ENCODE measurements around the gene U2AF2.
"Not testable (repeated sequence)": the region's sequence is repeated elsewhere in the genome, so short reads cannot be mapped to it uniquely, and the experiment has no call there.

U2AF2 gene

DNA sequence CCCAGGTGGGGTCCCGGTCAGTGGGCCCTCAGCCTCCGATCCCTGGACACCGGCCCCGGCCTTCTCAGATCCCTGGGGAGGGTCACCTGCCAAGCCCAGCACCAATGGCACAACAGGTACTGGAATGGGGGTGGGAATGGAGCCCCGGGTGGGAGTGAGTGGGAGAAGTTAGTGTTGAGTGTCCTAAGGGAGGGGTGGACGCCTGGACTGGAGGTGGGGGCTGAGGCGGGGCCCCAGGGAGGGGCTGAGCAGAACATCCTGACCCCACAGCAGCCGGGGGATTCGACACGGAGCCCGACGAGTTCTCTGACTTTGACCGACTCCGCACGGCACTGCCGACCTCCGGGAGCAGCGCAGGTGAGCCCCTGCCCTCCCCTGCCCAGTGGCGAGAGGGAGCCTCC, 37.8 kb downstream of the U2AF2 start:
- DNase-seq = no peak

DNA sequence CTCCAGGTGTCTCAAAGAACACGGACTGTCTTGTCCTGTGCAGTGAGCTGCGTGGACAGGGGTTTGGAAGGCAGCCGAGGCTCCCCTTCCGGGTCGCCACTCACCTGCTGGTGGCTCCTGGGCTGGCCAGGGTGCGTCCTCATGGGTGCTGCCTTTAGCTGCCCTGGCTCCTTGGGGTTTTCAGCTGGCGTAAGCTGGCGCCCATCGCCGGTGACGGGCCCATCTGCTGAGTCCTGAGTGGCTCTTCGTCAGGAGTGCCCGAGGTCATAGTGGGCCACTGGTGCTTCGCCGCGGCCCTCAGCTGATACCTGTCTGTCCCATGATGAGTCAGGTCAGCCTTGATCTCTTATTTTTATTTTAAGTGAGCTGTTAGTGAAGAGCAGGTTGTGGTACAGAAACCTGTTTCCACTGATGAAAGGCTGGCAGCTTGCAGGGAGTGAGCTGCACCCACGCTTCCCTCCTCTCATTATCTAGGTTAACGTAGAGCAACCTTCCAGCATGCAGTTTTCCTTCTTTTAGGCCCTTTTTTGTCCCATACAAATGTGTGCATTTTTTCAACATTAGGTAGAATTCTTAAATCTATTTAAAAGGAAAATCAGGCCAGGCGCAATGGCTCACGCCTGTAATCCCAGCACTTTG, 38.6 kb downstream of the U2AF2 start:
- DNase-seq = no peak

DNA sequence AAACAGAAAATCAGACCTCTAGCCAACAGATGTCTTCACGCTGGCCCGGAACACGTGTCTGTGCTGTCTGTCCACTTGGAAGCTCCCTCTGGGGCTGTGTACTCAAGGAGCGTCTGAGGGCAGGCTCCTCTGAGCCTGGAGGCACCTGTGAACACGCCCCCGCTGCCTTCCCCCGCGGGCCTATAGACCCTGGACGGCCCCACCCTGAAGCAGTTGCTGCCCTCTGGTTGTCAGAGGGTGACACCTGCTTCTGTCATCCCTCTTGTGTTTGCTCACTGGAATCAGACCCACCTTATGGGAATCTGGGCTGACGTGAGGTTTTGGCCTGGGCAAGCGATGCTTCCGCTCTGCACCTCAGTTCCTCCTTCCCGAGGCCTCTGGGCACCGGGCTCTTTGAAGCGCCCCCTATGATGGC, 39.4 kb downstream of the U2AF2 start:
- DNase-seq = no peak

DNA sequence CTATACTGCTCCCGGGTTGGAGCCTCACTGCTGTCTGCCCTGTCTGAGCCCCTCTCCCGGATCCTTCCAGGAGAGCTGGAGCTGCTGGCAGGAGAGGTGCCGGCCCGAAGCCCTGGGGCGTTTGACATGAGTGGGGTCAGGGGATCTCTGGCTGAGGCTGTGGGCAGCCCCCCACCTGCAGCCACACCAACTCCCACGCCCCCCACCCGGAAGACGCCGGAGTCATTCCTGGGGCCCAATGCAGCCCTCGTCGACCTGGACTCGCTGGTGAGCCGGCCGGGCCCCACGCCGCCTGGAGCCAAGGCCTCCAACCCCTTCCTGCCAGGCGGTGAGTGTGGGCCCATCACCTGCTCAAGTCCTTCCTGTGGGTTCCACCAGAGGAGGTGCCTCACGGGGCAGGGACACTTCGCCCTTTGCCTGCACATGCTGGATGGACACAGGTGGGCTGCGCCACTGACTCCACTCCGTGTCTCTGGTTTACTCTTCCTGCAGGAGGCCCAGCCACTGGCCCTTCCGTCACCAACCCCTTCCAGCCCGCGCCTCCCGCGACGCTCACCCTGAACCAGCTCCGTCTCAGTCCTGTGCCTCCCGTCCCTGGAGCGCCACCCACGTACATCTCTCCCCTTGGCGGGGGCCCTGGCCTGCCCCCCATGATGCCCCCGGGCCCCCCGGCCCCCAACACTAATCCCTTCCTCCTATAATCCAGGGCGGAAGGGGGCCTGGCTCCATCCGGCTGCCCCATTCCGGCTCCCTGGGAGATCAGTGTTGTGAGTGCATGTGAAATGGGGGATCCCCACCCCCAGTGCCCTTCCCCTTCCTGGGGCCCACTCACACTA, 40.0 kb downstream of the U2AF2 start:
- no peak for DNase-seq

DNA sequence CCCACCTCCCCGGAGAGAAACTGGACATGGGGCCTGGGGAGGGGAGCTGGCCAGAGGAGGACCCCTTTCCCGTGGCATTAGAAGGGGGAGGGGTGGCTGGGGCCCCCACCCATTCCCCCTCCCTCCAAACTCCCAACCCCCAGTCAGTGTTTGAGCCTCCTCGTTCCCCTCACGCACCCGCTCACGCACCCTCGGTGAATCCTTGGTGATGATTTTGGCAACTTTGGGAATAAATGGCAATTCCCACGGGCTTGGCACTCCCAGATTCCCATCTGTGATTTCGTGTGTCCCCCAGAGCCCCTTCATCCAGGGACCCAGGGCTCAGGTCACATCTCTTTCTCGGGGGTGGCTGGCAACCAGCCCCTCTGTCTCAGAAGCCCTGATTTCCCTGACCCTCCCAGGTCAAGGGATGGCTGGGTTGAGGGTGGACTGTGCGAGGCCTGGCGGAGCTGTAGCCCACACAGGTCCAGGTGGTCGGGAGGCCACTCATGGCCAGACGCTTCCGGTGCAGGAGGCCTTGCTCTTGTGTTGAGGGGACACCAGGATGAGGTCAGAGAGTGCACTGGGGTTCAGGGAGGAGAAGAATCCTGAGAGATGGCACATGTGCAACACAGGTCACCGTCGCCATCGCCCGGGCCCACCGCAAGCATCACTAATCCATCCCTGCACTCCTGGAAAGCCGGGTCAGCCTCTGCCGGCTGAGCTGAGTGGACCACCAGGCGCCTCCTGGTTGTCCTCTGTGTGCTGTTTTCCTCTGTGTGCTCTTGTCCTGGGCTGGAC, 40.9 kb downstream of the U2AF2 start:
- DNase-seq = no peak

DNA sequence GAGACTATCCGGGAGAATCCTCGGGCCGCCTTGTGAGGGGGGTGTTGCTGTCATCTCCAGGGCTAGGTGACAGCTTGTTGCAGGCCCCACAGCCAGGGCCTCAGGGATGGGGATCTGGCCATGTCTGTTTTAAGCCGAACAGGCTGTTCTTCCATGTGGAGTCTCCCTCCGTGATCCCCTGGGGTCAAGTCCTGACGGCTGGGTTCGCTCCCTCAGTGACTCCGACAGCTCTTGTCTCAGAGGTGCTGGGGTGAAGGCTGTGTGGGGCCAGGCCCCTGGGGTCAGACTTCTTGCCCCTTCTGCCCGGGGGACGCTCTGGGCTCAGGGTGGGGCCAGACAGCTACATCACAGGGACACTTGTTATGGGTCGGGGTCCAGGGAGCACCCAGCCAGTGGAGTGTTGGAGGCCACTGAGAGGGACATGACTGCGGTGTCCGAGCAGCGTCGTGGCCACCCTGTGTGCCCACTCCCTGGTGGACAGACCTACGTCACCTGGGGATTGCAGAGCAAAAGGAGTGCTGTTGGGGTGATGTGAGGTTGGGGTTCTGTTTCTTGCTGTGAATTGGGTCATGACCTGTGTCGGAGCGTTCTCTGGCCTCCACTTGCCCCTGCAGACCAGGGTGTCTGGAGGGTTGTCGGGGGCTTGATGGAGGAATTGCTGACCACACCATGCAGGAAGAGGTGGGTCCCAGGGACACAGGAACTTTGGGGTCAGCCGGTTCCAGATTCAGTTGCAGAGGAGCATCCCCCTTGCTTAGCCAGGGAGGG, 41.6 kb downstream of the U2AF2 start:
- no peak for DNase-seq

DNA sequence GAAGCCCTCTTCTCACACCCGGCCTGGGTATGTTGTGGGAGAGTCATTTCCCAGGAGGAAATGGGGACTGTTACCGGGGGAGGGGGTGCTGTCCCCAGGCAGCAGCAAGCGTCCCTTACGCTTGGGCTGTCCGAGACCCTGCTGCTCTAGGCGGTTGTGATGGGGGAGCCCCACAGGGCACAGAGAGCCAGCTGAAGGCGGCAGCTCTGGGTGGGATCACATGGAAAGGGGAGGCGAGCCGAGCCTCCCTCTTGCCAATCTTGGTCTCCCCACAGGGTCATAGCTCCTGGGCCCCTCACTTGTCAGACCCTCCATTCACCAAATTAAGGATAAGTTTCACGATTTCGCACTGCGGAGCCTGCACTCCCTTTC, 42.2 kb downstream of the U2AF2 start:
- DNase-seq = no peak

DNA sequence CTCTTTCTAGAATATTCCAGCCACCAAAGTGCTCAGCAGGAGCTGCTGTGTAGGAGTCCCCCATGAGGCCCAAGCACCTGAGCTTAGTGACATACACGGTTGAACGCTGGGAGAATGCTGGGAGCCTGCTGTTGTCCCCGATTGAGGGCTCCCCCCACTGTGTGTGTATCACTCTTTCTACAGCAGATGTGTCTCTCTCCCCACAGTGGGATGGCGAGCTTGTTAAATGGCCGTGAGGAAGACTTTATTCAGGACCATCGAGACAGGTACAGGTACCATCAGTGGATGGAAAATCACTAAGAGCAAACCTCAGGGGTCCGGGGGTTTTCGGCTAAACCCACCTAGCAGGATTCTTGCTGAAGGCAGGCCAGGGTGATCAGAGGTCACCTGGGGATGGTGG, 42.9 kb downstream of the U2AF2 start:
- no peak for DNase-seq

DNA sequence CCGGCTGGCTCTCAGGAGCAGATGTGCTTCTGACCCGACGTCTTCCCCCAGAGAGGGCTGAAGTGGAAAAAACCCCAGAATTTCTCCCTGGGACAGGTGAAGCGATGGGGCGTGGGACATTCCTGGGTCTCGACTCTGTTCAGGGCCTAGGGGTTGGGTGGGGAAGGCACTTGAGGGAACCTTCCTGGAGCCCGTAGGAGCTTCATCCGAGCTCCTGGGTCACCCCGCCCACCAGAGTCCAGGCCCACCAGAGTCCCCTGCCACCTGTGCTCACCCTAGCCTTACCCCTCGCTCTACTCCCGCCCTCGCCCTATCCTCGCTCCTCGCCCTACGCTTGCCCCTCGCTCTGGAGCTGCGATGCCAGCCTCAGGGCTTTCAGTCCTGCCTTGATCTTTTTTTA, 43.4 kb downstream of the U2AF2 start:
- DNase-seq = no peak

DNA sequence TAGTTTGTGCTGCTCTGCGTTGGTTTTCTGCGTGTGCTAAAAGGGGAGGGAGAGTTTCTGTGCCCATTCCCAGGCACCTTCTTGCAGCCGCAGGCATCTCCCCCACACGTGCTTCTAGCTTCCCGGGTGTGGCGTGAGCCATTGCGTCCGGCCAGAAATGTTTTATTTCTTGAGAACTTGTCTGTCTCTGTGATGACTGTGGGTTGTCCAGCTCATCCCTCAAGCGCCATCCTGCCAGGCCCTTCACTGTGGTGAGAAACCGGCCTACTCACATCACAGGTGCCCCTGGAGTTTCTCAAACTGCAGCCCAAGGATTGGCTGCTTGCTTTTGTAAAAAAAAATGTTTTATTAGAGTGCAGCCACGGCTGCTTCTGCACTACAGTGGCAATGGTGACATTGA, 44.4 kb downstream of the U2AF2 start:
- no peak for DNase-seq

DNA sequence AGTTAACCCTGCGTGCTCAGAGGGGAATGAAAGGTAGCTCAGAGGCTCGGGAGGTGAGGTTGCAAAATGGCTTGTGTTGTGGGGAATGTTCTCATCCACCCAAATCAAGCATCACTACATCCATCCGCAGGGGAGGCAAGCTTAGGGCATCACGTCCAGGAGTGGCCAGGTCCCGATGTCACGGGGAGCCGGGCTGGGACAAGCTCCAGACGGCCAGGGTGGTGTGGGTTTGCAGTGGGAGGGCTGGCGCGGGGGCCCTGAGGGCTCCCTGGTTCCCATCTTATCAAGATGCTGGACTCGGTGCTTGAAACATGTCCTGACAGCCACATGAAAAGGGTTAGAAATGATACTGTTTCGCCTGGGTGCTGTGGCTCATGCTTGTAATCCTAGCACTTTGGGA, 46.0 kb downstream of the U2AF2 start:
- no peak for DNase-seq

DNA sequence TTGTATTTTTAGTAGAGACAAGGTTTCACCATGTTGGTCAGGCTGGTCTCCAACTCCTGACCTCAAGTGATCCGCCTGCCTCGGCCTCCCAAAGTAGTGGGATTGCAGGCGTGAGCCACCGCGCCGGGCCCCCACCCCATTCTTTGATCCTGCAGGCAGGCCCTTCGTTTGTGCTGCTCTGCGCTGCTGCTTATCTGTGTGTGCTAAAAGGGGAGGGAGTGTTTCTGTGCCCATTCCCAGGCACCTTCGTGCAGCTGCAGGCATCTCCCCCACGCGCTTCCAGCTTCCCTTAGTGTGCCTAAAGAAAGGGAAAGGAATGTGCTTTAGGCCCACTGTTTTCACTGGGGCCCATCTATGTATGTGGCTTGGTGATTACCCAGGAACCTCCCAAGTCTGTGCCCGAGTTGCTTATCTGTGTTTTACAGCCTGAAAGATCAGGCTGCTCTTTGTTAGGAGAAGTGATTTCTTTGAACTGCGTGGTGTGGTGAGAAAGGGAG, 47.3 kb downstream of the U2AF2 start:
- no peak for DNase-seq

DNA sequence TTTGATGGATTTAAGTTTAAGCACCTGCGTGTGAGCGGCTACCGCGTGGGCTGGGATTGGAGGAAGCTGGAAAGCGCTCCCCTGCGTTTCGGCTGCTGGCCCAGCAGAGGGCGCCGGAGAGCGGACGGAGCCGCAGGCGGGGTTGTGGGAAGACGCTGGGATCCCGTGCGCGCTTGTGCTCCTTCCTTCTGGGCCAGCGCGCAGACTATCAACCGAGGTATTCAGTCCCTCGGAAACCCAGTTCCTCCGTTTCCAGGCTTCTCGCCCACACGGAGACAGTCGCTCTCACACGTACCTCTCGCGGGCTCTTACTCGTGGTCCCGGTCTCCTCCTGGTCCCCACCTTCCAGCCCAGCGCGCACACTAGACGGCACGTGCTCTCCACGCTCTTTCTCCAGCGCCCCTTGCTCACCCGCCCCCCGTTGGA, 49.0 kb downstream of the U2AF2 start:
- no peak for DNase-seq

DNA sequence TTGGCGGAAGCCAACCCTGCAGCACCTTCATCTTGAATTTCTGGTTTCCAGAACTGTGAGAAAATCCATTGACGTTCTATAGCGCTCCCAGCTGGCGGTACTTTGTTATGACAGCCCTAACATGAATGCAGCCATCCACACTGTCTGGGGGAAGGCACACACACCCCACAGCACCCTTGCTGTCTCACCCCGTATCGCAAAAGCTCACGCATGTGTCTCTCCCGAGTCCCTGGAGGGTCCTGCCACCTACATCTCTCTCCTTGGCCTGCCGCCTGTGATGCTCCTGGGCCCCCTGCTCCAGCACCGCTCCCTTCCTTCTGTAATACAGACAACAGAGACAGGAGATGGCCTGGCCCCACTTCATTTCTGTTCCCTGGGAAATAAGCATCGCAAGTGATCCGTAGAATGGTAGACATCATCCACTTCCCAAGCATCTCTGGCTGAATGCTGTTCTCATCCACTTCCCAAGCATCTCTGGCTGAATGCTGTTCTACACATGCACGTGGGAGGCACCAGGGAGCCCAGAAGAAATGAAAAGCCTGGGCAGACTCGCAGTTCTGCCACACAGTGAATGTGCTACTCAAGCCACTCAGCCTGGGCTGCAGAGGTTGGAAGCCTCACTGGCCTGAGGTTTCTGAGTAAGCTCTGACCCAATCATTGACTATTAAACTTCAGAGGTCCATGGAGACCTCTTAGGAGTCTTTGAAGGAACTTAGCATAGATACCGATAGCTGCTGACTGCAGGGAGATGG, 49.8 kb downstream of the U2AF2 start:
- DNase-seq = no peak

DNA sequence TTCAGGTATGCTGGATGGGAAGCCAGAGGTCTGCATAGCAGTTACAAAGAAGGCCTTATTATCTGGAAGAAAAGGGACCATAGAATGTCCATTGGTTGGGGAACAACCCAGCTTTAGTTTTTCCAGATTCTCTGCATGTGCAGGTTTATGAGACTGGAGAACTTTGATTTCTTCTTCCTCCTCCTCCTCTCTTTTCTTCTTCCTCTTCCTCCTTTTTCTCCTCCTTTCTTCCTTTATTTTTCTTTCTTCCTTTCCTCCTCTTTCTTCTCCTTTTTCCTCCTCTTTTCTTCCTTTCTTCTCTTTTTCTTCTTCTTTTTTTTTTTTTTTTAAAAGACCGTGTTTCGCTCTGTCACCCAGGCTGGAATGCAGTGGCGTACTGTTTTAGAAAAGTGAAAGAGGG, 51.1 kb downstream of the U2AF2 start:
- DNase-seq = no peak

DNA sequence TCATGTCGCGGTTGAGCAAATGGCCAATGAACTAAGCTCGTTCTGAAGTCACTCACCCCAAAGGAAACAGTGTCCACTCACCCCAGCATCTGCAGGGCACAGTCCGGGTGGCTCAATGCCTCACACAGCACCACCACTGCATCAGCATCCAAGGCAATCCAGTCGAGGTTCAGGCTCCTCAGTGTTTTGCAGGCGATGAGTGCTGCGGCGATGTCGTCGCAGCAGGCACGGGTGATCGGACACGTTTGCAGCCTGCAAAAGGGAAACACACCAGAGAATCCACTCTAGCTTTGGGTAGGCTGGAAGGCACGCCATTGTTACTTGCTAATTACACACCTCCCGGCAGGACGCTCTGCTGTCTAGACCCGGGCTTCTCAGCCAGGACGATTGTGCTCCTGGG, 56.9 kb downstream of the U2AF2 start:
- DNase-seq = no peak

DNA sequence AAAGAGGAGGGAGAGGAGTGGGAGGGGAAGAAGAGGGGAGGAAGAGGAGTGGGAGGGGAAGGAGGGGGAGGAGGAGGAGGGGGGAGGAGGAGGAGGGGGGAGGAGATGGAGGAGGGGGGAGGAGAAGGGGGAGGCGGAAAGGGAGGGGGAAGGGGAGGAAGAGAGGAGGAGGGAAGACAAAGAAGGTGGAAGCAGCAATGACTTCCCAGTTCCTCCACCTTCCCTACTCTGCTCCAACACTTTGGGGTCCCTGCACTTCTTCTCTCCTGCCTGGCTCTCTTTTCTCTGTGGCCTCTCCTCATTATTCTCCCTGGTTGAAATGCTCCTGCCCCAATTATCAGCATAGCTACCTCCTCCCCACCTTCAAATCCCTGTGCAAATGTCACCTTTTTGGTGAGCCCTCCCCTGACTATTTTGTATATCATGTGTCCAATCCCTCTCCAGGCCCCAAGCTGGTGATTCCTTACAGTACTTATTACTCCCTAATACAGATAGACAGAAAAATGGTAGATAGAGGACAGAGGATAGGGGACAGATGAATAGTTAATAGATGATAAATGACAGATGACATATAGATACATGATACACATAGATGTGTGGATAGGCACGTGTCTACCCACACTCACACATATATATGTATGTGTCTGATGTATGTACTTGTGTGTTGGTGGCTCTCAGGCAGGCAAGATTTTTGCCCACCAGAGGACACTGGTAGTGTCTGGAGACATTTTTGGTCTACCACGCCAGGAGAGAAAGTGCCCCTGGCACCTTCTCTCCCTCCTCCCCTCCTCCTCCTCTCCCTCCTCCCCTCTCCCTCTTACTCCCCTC, 58.2 kb downstream of the U2AF2 start:
- no peak for DNase-seq

DNA sequence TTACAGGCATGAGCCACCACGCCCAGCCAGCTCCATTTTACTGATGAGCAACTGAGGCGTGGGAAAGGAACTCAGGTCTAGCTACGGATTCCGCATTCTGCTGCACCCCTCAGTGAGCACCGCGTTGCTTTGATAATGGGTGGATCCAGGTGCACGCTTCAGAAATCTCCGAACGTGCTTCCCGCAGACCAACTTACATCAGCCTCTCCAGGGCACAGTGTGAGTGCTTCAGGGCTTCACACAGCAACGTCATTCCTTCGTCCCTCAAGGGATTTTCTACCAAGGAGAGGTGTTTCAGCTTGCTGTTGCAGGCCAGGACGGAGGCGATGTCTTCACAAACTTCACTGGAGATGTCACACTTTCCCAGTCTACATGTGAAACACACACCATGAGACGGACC, 61.7 kb downstream of the U2AF2 start:
- no peak for DNase-seq

DNA sequence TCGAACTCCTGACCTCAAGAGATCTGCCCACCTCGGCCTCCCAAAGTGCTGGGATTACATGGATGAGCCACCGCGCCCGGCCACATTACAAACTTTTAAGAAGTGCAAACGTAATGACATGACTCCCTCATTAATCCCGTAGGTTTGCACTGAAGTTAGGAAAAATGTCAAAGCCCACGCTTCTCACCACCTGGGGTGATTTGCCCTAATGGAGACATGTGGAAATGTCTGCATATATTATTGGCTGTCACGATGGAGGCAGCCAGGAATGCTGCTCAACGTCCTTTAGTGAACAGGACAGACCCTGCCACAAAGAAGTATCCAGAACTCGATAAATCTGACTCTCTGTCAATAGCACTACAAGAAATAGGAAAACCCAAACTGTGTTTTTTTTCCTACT, 62.4 kb downstream of the U2AF2 start:
- DNase-seq = no peak

DNA sequence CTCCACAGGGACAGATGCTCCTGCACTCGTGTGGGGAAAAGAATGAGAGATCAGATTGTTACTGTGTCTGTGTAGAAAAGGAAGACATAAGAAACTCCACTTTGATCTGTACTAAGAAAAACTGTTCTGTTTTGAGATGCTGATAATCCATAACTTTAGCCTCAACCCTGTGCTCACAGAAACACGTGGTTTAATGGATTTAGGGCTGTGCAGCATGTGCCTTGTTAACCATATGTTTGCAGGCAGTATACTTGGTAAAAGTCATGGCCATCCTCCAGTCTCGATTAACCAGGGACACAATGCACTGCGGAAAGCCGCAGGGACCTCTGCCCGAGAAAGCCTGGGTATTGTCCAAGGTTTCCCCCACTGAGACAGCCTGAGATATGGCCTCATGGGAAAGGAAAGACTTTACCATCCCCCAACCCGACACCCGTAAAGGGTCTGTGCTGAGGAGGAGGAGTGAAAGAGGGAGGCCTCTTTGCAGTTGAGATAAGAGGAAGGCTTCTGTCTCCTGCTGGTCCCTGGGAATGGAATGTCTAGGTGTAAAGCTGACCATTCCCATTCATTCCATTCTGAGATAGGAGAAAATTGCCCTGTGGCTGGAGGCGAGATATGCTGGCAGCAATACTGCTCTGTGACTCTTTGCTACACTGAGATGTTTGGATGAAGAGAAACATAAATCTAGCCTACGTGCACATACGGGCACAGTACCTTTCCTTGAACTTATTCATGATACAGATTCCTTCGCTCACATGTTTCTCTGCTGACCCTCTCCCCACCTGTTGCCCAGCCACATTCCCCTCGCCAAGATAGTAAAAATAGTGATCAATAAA, 63.3 kb downstream of the U2AF2 start:
- not testable (repeated sequence) for DNase-seq

Data from kidney glomerular epithelial cell (primary cell).